Loucy (cell line): Measurements from ENCODE around the gene HCCS.

Experiments used
- H2AFZ ChIP-seq: fragments of 200-600 bp; sonication (generic); 2 replicates; pipeline ENCODE4 v1.6.0; 2016; ENCODE audit warnings: antibody characterized with exemption, mild to moderate bottlenecking, low read length, moderate library complexity
- H3F3A ChIP-seq: fragments of 200-600 bp; 2 replicates; pipeline ENCODE4 v1.6.0; 2016; ENCODE audit warnings: antibody characterized with exemption, low read depth, mild to moderate bottlenecking
- H3K27me3 ChIP-seq: fragments of 200-600 bp; sonication (generic); 2 replicates; pipeline ENCODE4 v1.6.1; 2014; ENCODE audit warnings: low read length, mild to moderate bottlenecking; ENCODE audit not compliant: insufficient read depth, poor library complexity, severe bottlenecking
- H3K36me3 ChIP-seq: fragments of 200-600 bp; sonication (generic); 2 replicates; pipeline ENCODE4 v1.6.1; 2016; ENCODE audit warnings: low read length; ENCODE audit not compliant: insufficient read depth
- H3K4me1 ChIP-seq: fragments of 200-600 bp; sonication (generic); 2 replicates; pipeline ENCODE4 v1.5.1; 2014; ENCODE audit warnings: low read length, mild to moderate bottlenecking; ENCODE audit not compliant: insufficient read depth, poor library complexity, severe bottlenecking
- H3K4me2 ChIP-seq: fragments of 200-600 bp; sonication (generic); 2 replicates; pipeline ENCODE4 v1.6.0; 2014; ENCODE audit warnings: antibody characterized with exemption, low read length, low read depth, mild to moderate bottlenecking; ENCODE audit not compliant: poor library complexity, severe bottlenecking
- H3K4me3 ChIP-seq: fragments of 200-600 bp; sonication (generic); 2 replicates; pipeline ENCODE4 v1.5.1; 2014; ENCODE audit warnings: low read length, mild to moderate bottlenecking, mixed read lengths; ENCODE audit not compliant: poor library complexity, severe bottlenecking
- H3K79me2 ChIP-seq: fragments of 200-600 bp; sonication (generic); 2 replicates; pipeline ENCODE4 v1.6.1; 2014; ENCODE audit warnings: low read length; ENCODE audit not compliant: insufficient read depth
- H3K9ac ChIP-seq: fragments of 200-600 bp; sonication (generic); 2 replicates; pipeline ENCODE4 v1.6.0; 2014; ENCODE audit warnings: mild to moderate bottlenecking, low read depth, low read length, moderate library complexity; ENCODE audit not compliant: poor library complexity, severe bottlenecking
- H3K9me2 ChIP-seq: fragments of 200-600 bp; sonication (generic); replicated peaks from 2 replicates; pipeline ENCODE4 v1.6.1; 2016; ENCODE audit warnings: low read depth, low read length, mixed read lengths
- H3K9me3 ChIP-seq: fragments of 200-600 bp; sonication (generic); 2 replicates; pipeline ENCODE4 v1.6.1; 2014; ENCODE audit warnings: mild to moderate bottlenecking, antibody characterized with exemption, low read length, low read depth; ENCODE audit not compliant: insufficient read depth
- H4K20me1 ChIP-seq: fragments of 200-600 bp; sonication (generic); 2 replicates; pipeline ENCODE4 v1.6.0; 2014; ENCODE audit warnings: antibody characterized with exemption, low read length, mild to moderate bottlenecking; ENCODE audit not compliant: insufficient read depth, poor library complexity, severe bottlenecking
- EZH2phosphoT487 ChIP-seq: fragments of 200-600 bp; IDR thresholded peaks from 2 replicates; pipeline ENCODE4 v1.6.1; 2018; ENCODE audit warnings: antibody characterized with exemption, mild to moderate bottlenecking, moderate library complexity, borderline replicate concordance
- TF ChIP-seq, protein P1 (sequence below): fragments of 200-600 bp; sonication (generic); conservative IDR thresholded peaks from 2 replicates; pipeline ENCODE4 v1.5.1; 2014; ENCODE audit warnings: mild to moderate bottlenecking, antibody characterized with exemption, low read length

HCCS gene

GRCh38 chrX:11111037-11111851, at the start of gene HCCS:
HCCS (plus strand) TSS chrX:11111332; CDS start chrX:11112061, 729 bp downstream.
- Histone ChIP-seq H4K20me1 (peaks cover 13% of the 10 kb centered on the region), H3K27me3 (no peaks in the 10 kb centered on the region), H3K4me2 (peak within 1 kb of the TSS; percentile 91), H2AFZ (peak within 1 kb of the TSS; percentile 98), H3K9me2 (no peaks in the 10 kb centered on the region), H3K9ac (peak within 1 kb of the TSS; percentile 88), H3K36me3 (peaks cover 20% of the 10 kb centered on the region; the same call in 1 of the 2 replicates), H3K4me1 (peaks cover 32% of the 10 kb centered on the region), H3K4me3 (peak within 1 kb of the TSS; percentile 89), H3K9me3 (no peaks in the 10 kb centered on the region), H3K79me2 (peaks cover 47% of the 10 kb centered on the region), H3F3A (no peaks in the 10 kb centered on the region)
- TF ChIP-seq, protein P1, sequence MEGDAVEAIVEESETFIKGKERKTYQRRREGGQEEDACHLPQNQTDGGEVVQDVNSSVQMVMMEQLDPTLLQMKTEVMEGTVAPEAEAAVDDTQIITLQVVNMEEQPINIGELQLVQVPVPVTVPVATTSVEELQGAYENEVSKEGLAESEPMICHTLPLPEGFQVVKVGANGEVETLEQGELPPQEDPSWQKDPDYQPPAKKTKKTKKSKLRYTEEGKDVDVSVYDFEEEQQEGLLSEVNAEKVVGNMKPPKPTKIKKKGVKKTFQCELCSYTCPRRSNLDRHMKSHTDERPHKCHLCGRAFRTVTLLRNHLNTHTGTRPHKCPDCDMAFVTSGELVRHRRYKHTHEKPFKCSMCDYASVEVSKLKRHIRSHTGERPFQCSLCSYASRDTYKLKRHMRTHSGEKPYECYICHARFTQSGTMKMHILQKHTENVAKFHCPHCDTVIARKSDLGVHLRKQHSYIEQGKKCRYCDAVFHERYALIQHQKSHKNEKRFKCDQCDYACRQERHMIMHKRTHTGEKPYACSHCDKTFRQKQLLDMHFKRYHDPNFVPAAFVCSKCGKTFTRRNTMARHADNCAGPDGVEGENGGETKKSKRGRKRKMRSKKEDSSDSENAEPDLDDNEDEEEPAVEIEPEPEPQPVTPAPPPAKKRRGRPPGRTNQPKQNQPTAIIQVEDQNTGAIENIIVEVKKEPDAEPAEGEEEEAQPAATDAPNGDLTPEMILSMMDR: no peak; the same call in 1 of the 2 replicates
- no peak for TF ChIP-seq EZH2phosphoT487

- Histone ChIP-seq H3K79me2 (no peaks in the 10 kb centered on the region), H3K9me3 (no peaks in the 10 kb centered on the region), H3K36me3 (no peaks in the 10 kb centered on the region), H3K4me3 (no peak overlapping the region), H3K9ac (no peak overlapping the region), H3K9me2 (no peaks in the 10 kb centered on the region), H4K20me1 (no peaks in the 10 kb centered on the region), H3K4me1 (no peaks in the 10 kb centered on the region), H3F3A (no peaks in the 10 kb centered on the region), H2AFZ (no peak overlapping the region), H3K27me3 (no peaks in the 10 kb centered on the region), H3K4me2 (no peak overlapping the region)
- TF ChIP-seq EZH2phosphoT487: no peak
- TF ChIP-seq, protein P1: no peak
These were observed 46.9 kb upstream of the HCCS start for GRCh38 chrX:11064276-11064675.

DNA sequence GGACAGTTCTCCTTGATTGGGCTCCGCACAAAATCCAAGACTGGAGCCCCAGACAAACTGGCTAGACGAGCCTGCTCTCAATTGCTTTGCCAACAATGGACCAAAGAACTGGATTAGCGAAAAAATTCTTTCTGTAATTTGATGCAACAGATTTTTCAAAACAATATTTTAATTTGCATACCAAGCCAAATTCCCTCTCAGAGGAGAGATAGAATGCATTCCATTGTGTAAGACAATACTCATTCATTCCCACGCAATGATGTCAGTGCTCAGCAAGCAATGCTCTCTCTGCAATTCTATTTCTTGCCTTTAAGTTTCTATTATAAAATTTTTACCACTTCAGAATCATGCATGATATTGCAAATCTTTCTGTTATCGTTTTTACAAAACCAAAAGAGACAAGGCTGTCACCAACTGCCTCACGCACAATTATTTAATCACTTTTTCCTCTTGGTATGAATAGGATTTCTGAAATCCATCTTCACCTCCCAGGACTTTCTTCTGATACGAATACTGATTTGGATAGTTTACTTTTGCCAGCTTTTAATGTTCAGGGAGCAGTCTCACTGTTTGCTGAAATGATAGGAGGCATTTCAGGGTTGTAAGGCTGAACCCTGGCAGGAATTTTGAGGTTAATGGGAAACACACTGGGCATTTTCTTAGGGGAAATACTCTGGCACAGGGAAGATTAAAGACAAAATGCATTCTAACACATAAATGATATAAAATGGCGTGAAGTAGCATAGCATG, 46.1 kb upstream of the HCCS start:
- TF ChIP-seq EZH2phosphoT487: no peak
- TF ChIP-seq, protein P1: no peak

More for the DNA sequence above, 46.1 kb upstream of the HCCS start:
- H3K4me2 ChIP-seq: no peak overlapping the region
- H3K36me3 ChIP-seq: no peaks in the 10 kb centered on the region
- no peaks in the 10 kb centered on the region for H3K9me2 ChIP-seq
- H2AFZ ChIP-seq: no peak overlapping the region
- no peaks in the 10 kb centered on the region for H3K9me3 ChIP-seq
- no peaks in the 10 kb centered on the region for H3K27me3 ChIP-seq
- no peaks in the 10 kb centered on the region for H3K4me1 ChIP-seq
- no peak overlapping the region for H3K4me3 ChIP-seq
- no peak overlapping the region for H3K9ac ChIP-seq
- no peaks in the 10 kb centered on the region for H4K20me1 ChIP-seq
- no peaks in the 10 kb centered on the region for H3F3A ChIP-seq
- H3K79me2 ChIP-seq: no peaks in the 10 kb centered on the region
